Endothelial cell of umbilical vein (primary cell): ENCODE measurements around the gene KCNG2. TPM values are rescaled to one million over a fixed set of nuclear protein-coding genes. Genes with fewer than 3 reads are reported as not detected.

ENCODE experiments used
- BruUV-seq: library from RNA; stranded (reverse); fragments of 400-500 nt; replicated peaks from 2 replicates; lab custom pipeline; 2021; lab: Mats Ljungman, UMichigan
- CTCF ChIA-PET: fragments of 300-600, 350-600 bp; sonication (Branson Sonifier 250); formaldehyde crosslinking; loops from one replicate; lab custom pipeline; 2021; ENCODE audit warnings: antibody characterized with exemption, inconsistent platforms; lab: Charles Lee
- POLR2A ChIA-PET: fragments of 300-600, 350-600 bp; sonication (Branson Sonifier 250); formaldehyde crosslinking; loops from one replicate; lab custom pipeline; 2021; ENCODE audit warnings: antibody characterized with exemption, inconsistent platforms; lab: Charles Lee
- DNase-seq: peaks from one replicate; pipeline ENCODE4 v3.0.0-alpha.2; 2011; ENCODE audit warnings: low read depth, low spot score
- FAIRE-seq: peaks from 2 replicates; lab custom pipeline; 2011; peaks lifted over from hg19 to GRCh38; lab: Jason Lieb, UNC
- H2AFZ ChIP-seq: 2 replicates; pipeline ENCODE4 v1.6.0; 2012; ENCODE audit warnings: low read depth, low read length, control low read depth, inconsistent platforms
- H3K27ac ChIP-seq: 2 replicates; pipeline ENCODE4 v1.5.1; 2011; ENCODE audit warnings: low read depth, mild to moderate bottlenecking, control low read depth, low read length, moderate library complexity; ENCODE audit not compliant: insufficient read depth
- H3K27me3 ChIP-seq, 2 experiments: 2 replicates each; pipeline versions ENCODE4 v1.6.0 to v1.6.1; 2011; ENCODE audit warnings: low read length in 2 of 2, mixed read lengths in 1 of 2; ENCODE audit not compliant: control insufficient read depth in 2 of 2, insufficient read depth in 2 of 2
- H3K36me3 ChIP-seq, 2 experiments: 2 replicates in 1 of 2; 3 replicates in 1 of 2; pipeline ENCODE4 v1.5.1; 2011; ENCODE audit warnings: low read length in 2 of 2, mild to moderate bottlenecking in 1 of 2, moderate library complexity in 1 of 2; ENCODE audit not compliant: control insufficient read depth in 2 of 2, insufficient read depth in 2 of 2; ENCODE audit errors: extremely low read depth in 1 of 2
- H3K4me1 ChIP-seq: 3 replicates; pipeline ENCODE4 v1.5.1; 2011; ENCODE audit warnings: mild to moderate bottlenecking, low read length; ENCODE audit not compliant: control insufficient read depth, insufficient read depth; ENCODE audit errors: extremely low read depth
- H3K4me2 ChIP-seq: 2 replicates; pipeline ENCODE4 v1.6.1; 2011; ENCODE audit warnings: low read length, control low read depth, mixed read lengths; ENCODE audit not compliant: insufficient read depth
- H3K4me3 ChIP-seq, 3 experiments: fragments of 200-600 bp in 1 of 3; sonication (generic), shearing (Covaris generic) in 1 of 3; replicated peaks in 1 of 3; 2 replicates each; pipeline ENCODE4 v1.5.1; 2011 to 2016; ENCODE audit warnings: control low read depth in 3 of 3, low read length in 3 of 3, mild to moderate bottlenecking in 2 of 3, inconsistent platforms in 1 of 3, low read depth in 1 of 3, moderate library complexity in 1 of 3; ENCODE audit not compliant: insufficient read depth in 1 of 3
- H3K79me2 ChIP-seq: 2 replicates; pipeline ENCODE4 v1.6.0; 2012; ENCODE audit warnings: low read length, inconsistent platforms; ENCODE audit not compliant: control insufficient read depth, insufficient read depth
- H3K9ac ChIP-seq: replicated peaks from 2 replicates; pipeline ENCODE3; 2011; ENCODE audit warnings: low read length, control low read depth; ENCODE audit not compliant: insufficient read depth; ENCODE audit errors: extremely low read depth
- H3K9me1 ChIP-seq: replicated peaks from 3 replicates; pipeline ENCODE4 v1.6.0; 2011; ENCODE audit warnings: mild to moderate bottlenecking, low read length; ENCODE audit not compliant: control insufficient read depth, insufficient read depth; ENCODE audit errors: extremely low read depth
- H3K9me3 ChIP-seq: replicated peaks from 2 replicates; pipeline ENCODE4 v1.5.1; 2012; ENCODE audit warnings: low read length, inconsistent platforms; ENCODE audit not compliant: control insufficient read depth, insufficient read depth
- H4K20me1 ChIP-seq: replicated peaks from 2 replicates; pipeline ENCODE3; 2011; ENCODE audit warnings: mild to moderate bottlenecking, low read length; ENCODE audit not compliant: control insufficient read depth, insufficient read depth; ENCODE audit errors: extremely low read depth
- EZH2 ChIP-seq: IDR thresholded peaks from 2 replicates; pipeline ENCODE4 v1.6.1; 2012; ENCODE audit warnings: borderline replicate concordance, low read depth, mild to moderate bottlenecking, moderate library complexity, low read length, inconsistent platforms; ENCODE audit not compliant: severe bottlenecking
- FOS ChIP-seq: IDR thresholded peaks from 2 replicates; pipeline ENCODE4 v1.6.1; 2011; ENCODE audit warnings: mild to moderate bottlenecking, low read length, moderate library complexity, borderline replicate concordance; ENCODE audit not compliant: insufficient read depth
- GATA2 ChIP-seq: IDR thresholded peaks from 2 replicates; pipeline ENCODE4 v1.7.0; 2011; ENCODE audit warnings: low read depth, mild to moderate bottlenecking, moderate library complexity, mixed read lengths, low read length; ENCODE audit not compliant: insufficient read length, insufficient read depth
- JUN ChIP-seq: IDR thresholded peaks from 2 replicates; pipeline ENCODE4 v1.6.1; 2011; ENCODE audit warnings: borderline replicate concordance, low read depth; ENCODE audit not compliant: insufficient read length, insufficient read depth
- MYC ChIP-seq: IDR thresholded peaks from one replicate; pipeline ENCODE4 v1.6.1; 2011; ENCODE audit warnings: mild to moderate bottlenecking, low read depth, low read length
- POLR2A ChIP-seq: IDR thresholded peaks from 2 replicates; pipeline ENCODE4 v1.6.1; 2012; ENCODE audit warnings: low read depth, mild to moderate bottlenecking, control low read depth, low read length
- POLR2AphosphoS5 ChIP-seq: IDR thresholded peaks from 2 replicates; pipeline ENCODE4 v1.6.1; 2012; ENCODE audit warnings: low read depth, mild to moderate bottlenecking, control low read depth, low read length, moderate library complexity; ENCODE audit not compliant: insufficient read depth
- dilution Hi-C: fragments of 300-500 bp; cut with MboI; formaldehyde crosslinking; loops from one replicate; pipeline ENCODE4 v1.15.0; 2019; ENCODE audit warnings: low sequenced_read_pairs; ENCODE audit not compliant: extremely low pct_ligation_motif_present
- intact Hi-C: fragments of 100-400 bp; cut with micrococcal nuclease; formaldehyde crosslinking; loops from one replicate; pipeline ENCODE4 v1.10.0; 2022
- polyA plus RNA-seq, 4 experiments: library from polyadenylated mRNA; depleted of rRNA in 3 of 4; stranded (reverse) in 3 of 4; unstranded in 1 of 4; fragments of >200 nt; gene quantifications; 2 replicates each; pipeline versions ENCODE4 v1.2.1 to v1.2.3, GENCODE V29; 2011 to 2012; ENCODE audit warnings: missing spikeins in 1 of 4
- total RNA-seq: library from RNA; stranded (reverse); gene quantifications from 2 replicates; pipeline ENCODE4 v1.2.3, GENCODE V29; 2021
- TF ChIP-seq, protein P1 (sequence below): IDR thresholded peaks from 2 replicates; pipeline ENCODE4 v1.6.1; 2011; ENCODE audit not compliant: insufficient read depth, insufficient read length
- TF ChIP-seq, protein P2 (sequence below), 2 donors: IDR thresholded peaks; 1 replicate in 1 of 2; 2 replicates in 1 of 2; pipeline ENCODE4 v1.5.1; 2011; ENCODE audit warnings: low read length in 2 of 2, mild to moderate bottlenecking in 2 of 2, moderate library complexity in 2 of 2, control low read depth in 1 of 2, inconsistent platforms in 1 of 2, low read depth in 1 of 2; ENCODE audit not compliant: insufficient read depth in 1 of 2; ENCODE audit errors: extremely low read depth in 1 of 2

The KCNG2 gene
- total and polyA plus RNA-seq, 2 donors (not counting 3 experiments of a cell fraction or from before 2014, with no cell fraction given): not detected

DNA sequence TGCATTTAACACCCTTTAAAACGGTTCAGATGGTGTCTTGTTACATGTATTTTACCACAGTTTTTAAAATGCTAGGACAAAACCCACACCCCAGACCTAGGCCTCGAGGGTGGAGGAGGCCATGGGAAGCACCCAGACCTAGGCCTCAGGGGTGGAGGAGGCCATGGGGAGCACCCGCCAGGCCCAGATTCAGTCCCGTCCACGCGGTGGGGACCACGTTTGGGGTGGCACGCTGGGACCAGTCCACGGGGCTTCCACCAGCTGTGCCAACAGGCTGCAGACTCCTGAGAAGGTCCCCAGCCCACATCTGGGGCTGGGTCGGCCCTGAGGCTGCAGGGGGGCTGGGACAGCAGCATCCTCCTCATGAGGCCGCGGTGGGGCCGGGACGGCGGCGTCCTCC is 90.3 kb downstream of the KCNG2 start:
- POLR2A ChIA-PET: no interaction called here
- Histone ChIP-seq H3K27ac (no peak overlapping the region), H3K4me2 (no peak overlapping the region), H3K9ac (no peak overlapping the region), H3K36me3 (no peaks in the 10 kb centered on the region), H3K4me3 (no peak overlapping the region), H3K79me2 (no peaks in the 10 kb centered on the region), H3K9me1 (no peaks in the 10 kb centered on the region), H2AFZ (no peak overlapping the region), H3K9me3 (peaks cover 6% of the 10 kb centered on the region), H4K20me1 (no peaks in the 10 kb centered on the region), H3K27me3 (no peaks in the 10 kb centered on the region), H3K4me1 (no peaks in the 10 kb centered on the region)
- TF ChIP-seq GATA2: no peak
- TF ChIP-seq, protein P1, sequence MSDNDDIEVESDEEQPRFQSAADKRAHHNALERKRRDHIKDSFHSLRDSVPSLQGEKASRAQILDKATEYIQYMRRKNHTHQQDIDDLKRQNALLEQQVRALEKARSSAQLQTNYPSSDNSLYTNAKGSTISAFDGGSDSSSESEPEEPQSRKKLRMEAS: no peak
- no peak for TF ChIP-seq JUN
- no peak for TF ChIP-seq POLR2A
- no peak for TF ChIP-seq POLR2AphosphoS5
- TF ChIP-seq FOS: no peak
- intact Hi-C loops: no loop called here
- CTCF ChIA-PET: no interaction called here
- no peak for DNase-seq
- BruUV-seq: no TSS peak
- dilution Hi-C loops: no loop called here
- no peak for FAIRE-seq

DNA sequence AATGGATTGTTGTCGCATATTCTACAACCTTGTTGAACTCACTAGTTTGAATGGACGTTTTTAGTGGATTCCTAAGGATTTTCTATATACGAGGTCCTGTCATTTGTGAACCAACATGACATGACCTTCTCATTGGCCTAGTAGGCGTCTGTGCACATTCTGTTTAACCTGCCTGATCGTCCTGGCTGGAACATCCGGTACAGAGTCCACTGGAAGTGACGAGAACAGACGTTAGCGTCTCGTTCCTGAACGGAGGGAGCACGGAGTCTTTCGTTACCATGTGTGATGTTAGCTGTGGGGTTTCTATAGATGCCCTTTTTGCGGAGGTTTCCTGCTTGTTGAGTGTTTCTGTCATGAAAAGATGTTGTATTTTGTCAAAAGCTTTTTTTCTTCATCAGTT is 91.8 kb downstream of the KCNG2 start:
- DNase-seq (no peak), FAIRE-seq (no peak)
- BruUV-seq: no TSS peak
- TF ChIP-seq EZH2 (no peak), FOS (no peak), MYC (no peak), POLR2A (no peak), GATA2 (no peak), JUN (no peak), POLR2AphosphoS5 (no peak)
- TF ChIP-seq, protein P2, sequence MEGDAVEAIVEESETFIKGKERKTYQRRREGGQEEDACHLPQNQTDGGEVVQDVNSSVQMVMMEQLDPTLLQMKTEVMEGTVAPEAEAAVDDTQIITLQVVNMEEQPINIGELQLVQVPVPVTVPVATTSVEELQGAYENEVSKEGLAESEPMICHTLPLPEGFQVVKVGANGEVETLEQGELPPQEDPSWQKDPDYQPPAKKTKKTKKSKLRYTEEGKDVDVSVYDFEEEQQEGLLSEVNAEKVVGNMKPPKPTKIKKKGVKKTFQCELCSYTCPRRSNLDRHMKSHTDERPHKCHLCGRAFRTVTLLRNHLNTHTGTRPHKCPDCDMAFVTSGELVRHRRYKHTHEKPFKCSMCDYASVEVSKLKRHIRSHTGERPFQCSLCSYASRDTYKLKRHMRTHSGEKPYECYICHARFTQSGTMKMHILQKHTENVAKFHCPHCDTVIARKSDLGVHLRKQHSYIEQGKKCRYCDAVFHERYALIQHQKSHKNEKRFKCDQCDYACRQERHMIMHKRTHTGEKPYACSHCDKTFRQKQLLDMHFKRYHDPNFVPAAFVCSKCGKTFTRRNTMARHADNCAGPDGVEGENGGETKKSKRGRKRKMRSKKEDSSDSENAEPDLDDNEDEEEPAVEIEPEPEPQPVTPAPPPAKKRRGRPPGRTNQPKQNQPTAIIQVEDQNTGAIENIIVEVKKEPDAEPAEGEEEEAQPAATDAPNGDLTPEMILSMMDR (IDR thresholded peaks at IDR 0.05; ENCODE audit: extremely low read depth in 1 of 2, insufficient read depth in 1 of 2, low read depth in 1 of 2, low read length in 2 of 2): no peak
- TF ChIP-seq, protein P1: no peak
- H2AFZ ChIP-seq: no peak overlapping the region
- no peak overlapping the region for H3K4me2 ChIP-seq
- H3K9ac ChIP-seq: no peak overlapping the region
- dilution Hi-C loops: no loop called here
- ChIA-PET POLR2A (no interaction called here), CTCF (no interaction called here)
- no peak overlapping the region for H3K27ac ChIP-seq
- no peaks in the 10 kb centered on the region for H3K4me1 ChIP-seq
- no peak overlapping the region for H3K4me3 ChIP-seq
- no peaks in the 10 kb centered on the region for H3K36me3 ChIP-seq
- no peaks in the 10 kb centered on the region for H3K27me3 ChIP-seq
- no peaks in the 10 kb centered on the region for H3K79me2 ChIP-seq
- H3K9me1 ChIP-seq: no peaks in the 10 kb centered on the region
- peaks cover 10% of the 10 kb centered on the region for H3K9me3 ChIP-seq
- H4K20me1 ChIP-seq: no peaks in the 10 kb centered on the region
- intact Hi-C loops: no loop called here
